Measurements from ENCODE around the gene ANKRD18A. TPM values are rescaled to one million over a fixed set of nuclear protein-coding genes. Genes with fewer than 3 reads are reported as not detected.

ANKRD18A gene
- total and polyA plus RNA-seq, 2 of the 4 experiments (the other 2 are of a cell fraction): not detected

DNA sequence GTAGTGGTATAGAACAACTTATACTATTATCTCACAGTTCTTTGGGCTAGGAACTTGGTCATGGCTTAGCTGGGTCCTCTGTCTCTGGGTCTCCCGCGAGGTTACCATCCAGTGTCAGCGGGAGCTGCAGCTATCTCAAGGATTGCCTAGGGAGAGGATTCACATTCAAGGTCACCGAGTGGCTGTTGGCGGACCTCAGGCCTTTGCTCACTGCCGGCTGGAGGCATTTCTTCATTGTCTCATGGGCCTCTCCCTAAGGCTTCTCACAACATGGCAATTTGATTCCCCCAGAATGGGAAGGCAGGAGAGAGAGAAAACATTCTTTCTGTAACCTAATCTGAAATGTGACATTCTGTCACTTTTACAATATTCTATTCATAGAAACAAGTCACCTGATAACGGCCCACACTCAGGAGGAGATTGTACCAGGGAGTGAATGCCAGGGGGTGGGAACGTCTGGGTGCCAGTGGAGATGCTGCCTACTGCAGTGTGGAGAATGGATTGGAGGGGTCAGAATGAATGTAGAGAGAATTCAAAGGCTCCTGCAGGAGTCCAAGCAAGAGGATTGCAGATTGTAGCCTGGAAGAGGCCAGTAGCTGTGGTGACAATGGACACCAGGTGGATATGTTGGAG lies 29.5 kb upstream of the ANKRD18A start:
- DNase-seq (no peak), ATAC-seq (ENCODE audit: low read depth) (no peak)
- Histone ChIP-seq H2BK120ac (ENCODE audit: low read depth, low read length) (no peak overlapping the region), H2AK5ac (ENCODE audit: low read depth, low read length) (no peak overlapping the region), H3K36me3 (ENCODE audit: control insufficient read depth, insufficient read depth, low read length) (no peaks in the 10 kb centered on the region), H3K4me1 (ENCODE audit: control insufficient read depth, insufficient read depth, low read length) (no peaks in the 10 kb centered on the region), H2BK20ac (ENCODE audit: low read depth, low read length) (no peak overlapping the region), H3K79me1 (ENCODE audit: low read depth in 1 of 2, low read length in 2 of 2) (no peaks in the 10 kb centered on the region), H4K8ac (ENCODE audit: low read depth in 2 of 2, low read length in 2 of 2) (no peak overlapping the region), H3K14ac (replicated peaks; ENCODE audit: low read depth, low read length) (no peak overlapping the region), H2BK5ac (ENCODE audit: low read depth, low read length, poor library complexity, severe bottlenecking) (no peak overlapping the region), H3K18ac (ENCODE audit: low read depth, low read length) (no peak overlapping the region), H3K9ac (ENCODE audit: low read depth, low read length) (no peak overlapping the region), H3K27ac (ENCODE audit: insufficient read depth, low read length) (no peak overlapping the region), H4K91ac (ENCODE audit: insufficient read depth, low read depth, low read length) (no peak overlapping the region), H3K9me3 (ENCODE audit: control insufficient read depth, insufficient read depth, low read length) (no peaks in the 10 kb centered on the region), H2AK9ac (replicated peaks; ENCODE audit: low read depth, low read length, poor library complexity) (no peak overlapping the region), H3K4ac (ENCODE audit: low read depth, low read length) (no peak overlapping the region), H4K20me1 (ENCODE audit: insufficient read depth, low read length) (no peaks in the 10 kb centered on the region), H3K4me2 (ENCODE audit: low read depth, low read length) (no peak overlapping the region), H3K4me3 (ENCODE audit: insufficient read depth, low read depth, low read length) (no peak overlapping the region), H3K27me3 (ENCODE audit: control insufficient read depth, insufficient read depth, low read length) (peaks cover 2% of the 10 kb centered on the region), H2BK15ac (ENCODE audit: low read depth, low read length) (no peak overlapping the region), H2AFZ (replicated peaks; ENCODE audit: low read length, poor library complexity) (no peak overlapping the region), H3K56ac (ENCODE audit: extremely low read depth, insufficient read depth, low read length) (no peak overlapping the region), H3K23ac (ENCODE audit: low read depth, low read length) (no peak overlapping the region), H3K9me1 (ENCODE audit: insufficient read depth, low read length) (no peaks in the 10 kb centered on the region), H4K5ac (ENCODE audit: low read depth, low read length) (no peak overlapping the region)
- CTCF ChIA-PET: no interaction called here
- POLR2A ChIA-PET (ENCODE audit: unreplicated experiment): no interaction called here
- intact Hi-C loops (cut with micrococcal nuclease) (no loop called here), in situ Hi-C loops (cut with MboI; ENCODE audit: low sequenced_read_pairs) (no loop called here), dilution Hi-C loops (cut with HindIII; ENCODE audit: low sequenced_read_pairs, unreplicated experiment) (no loop called here)
- TF ChIP-seq RFX5 (IDR thresholded peaks at IDR 0.05; ENCODE audit: low read depth, low read length) (no peak), POLR2A (IDR thresholded peaks at IDR 0.05; ENCODE audit: low read depth, low read length) (no peak), BHLHE40 (IDR thresholded peaks at IDR 0.05; ENCODE audit: low read depth, low read length) (no peak), MXI1 (IDR thresholded peaks at IDR 0.05; ENCODE audit: borderline replicate concordance, low read depth, low read length) (no peak), CHD1 (IDR thresholded peaks at IDR 0.05; ENCODE audit: low read depth, low read length) (no peak), RCOR1 (IDR thresholded peaks at IDR 0.05; ENCODE audit: insufficient replicate concordance, low read length) (no peak), CEBPB (IDR thresholded peaks at IDR 0.05; ENCODE audit: low read depth, low read length) (no peak), ELK1 (IDR thresholded peaks at IDR 0.05; ENCODE audit: borderline replicate concordance, low read depth, low read length) (no peak), SMC3 (IDR thresholded peaks at IDR 0.05; ENCODE audit: low read depth, low read length) (no peak)
- BruUV-seq (replicated peaks): no TSS peak
- no CpG with 5 or more reads among the region's 8 CpGs for WGBS, 2 experiments (ENCODE audit: extremely low coverage in 2 of 2, insufficient read length in 1 of 2)

Data from IMR-90 (cell line).